K562 (cell line): ENCODE results near the gene ZNF146. TPM values are rescaled to one million over a fixed set of nuclear protein-coding genes. Genes with fewer than 3 reads are reported as not detected.

ENCODE experiments used
- BRD4 ChIP-seq: fragments of 200-600 bp; sonication (generic); IDR thresholded peaks from 2 replicates; pipeline ENCODE4 v1.6.1; 2017; ENCODE audit warnings: inconsistent platforms
- CBFB ChIP-seq: sonication (generic); formaldehyde crosslinking; IDR thresholded peaks from 2 replicates; pipeline ENCODE4 v1.4.0; 2020; ENCODE audit warnings: mild to moderate bottlenecking, missing genetic modification reagents
- GTF2A2 ChIP-seq: IDR thresholded peaks from 2 replicates; pipeline ENCODE4 v1.6.1; 2016; ENCODE audit warnings: mild to moderate bottlenecking, missing genetic modification characterization, missing compliant biosample characterization
- KDM1A ChIP-seq, 2 experiments: fragments of 450-650 bp; IDR thresholded peaks; 2 replicates each; pipeline ENCODE4 v1.6.1; 2016; ENCODE audit warnings: mild to moderate bottlenecking in 2 of 2
- NR2C2 ChIP-seq, 2 experiments: fragments of 200-800 bp in 1 of 2; sonication (Bioruptor generic) in 1 of 2; sonication (generic) in 1 of 2; formaldehyde crosslinking in 1 of 2; IDR thresholded peaks; 2 replicates each; pipeline versions ENCODE4 v1.6.1 to v1.8.0; 2016 to 2022; ENCODE audit warnings: mild to moderate bottlenecking in 1 of 2, missing compliant biosample characterization in 1 of 2, missing genetic modification characterization in 1 of 2, missing genetic modification reagents in 1 of 2
- RBM22 ChIP-seq: fragments of 200-400 bp; formaldehyde crosslinking; IDR thresholded peaks from 2 replicates; pipeline ENCODE4 v1.6.1; 2018; ENCODE audit warnings: low read length, low read depth; ENCODE audit not compliant: poor library complexity, severe bottlenecking
- TRIM25 ChIP-seq: fragments of 450-650 bp; IDR thresholded peaks from 2 replicates; pipeline ENCODE4 v1.7.0; 2016; ENCODE audit warnings: borderline replicate concordance
- U2AF1 ChIP-seq: fragments of 200-400 bp; formaldehyde crosslinking; optimal IDR thresholded peaks from 2 replicates; pipeline ENCODE3; 2017; ENCODE audit warnings: mild to moderate bottlenecking, low read depth, low read length, moderate library complexity
- ZBTB7A ChIP-seq: IDR thresholded peaks from 2 replicates; pipeline ENCODE4 v1.6.1; 2011; ENCODE audit warnings: low read depth, mild to moderate bottlenecking, low read length, moderate library complexity, borderline replicate concordance; ENCODE audit not compliant: control insufficient read depth
- ZNF318 ChIP-seq, 2 experiments: fragments of 450-650 bp; IDR thresholded peaks; 2 replicates each; pipeline ENCODE4 v1.6.1; 2016; ENCODE audit warnings: mild to moderate bottlenecking in 2 of 2, borderline replicate concordance in 1 of 2, low read depth in 1 of 2, moderate library complexity in 1 of 2
- ZNF347 ChIP-seq: fragments of 450-650 bp; formaldehyde crosslinking; IDR thresholded peaks from 2 replicates; pipeline ENCODE4 v1.4.0; 2020; ENCODE audit warnings: low read depth, mild to moderate bottlenecking, moderate library complexity
- polyA plus RNA-seq, 8 experiments: library from polyadenylated mRNA; depleted of rRNA in 4 of 8; stranded (reverse) in 5 of 8; unstranded in 3 of 8; fragments of >200 nt; fragmentation: Nextera tagmentation in 2 of 8; fragmentation: Illumina TruSeq in 1 of 8; extraction: Ambion mirVana in 2 of 8; extraction: Trizol in 1 of 8; gene quantifications; 2 replicates each; pipeline versions ENCODE4 v1.2.1 to v1.2.3, GENCODE V29; 2011 to 2014; ENCODE audit warnings: inconsistent platforms in 1 of 8, missing spikeins in 1 of 8
- total RNA-seq, 7 experiments: library from RNA; depleted of rRNA in 6 of 7; stranded (reverse); fragments of >200 nt in 6 of 7; fragmentation: Illumina TruSeq in 2 of 7; extraction: Trizol in 2 of 7; gene quantifications; 2 replicates each; pipeline versions ENCODE4 v1.2.1 to v1.2.3, GENCODE V29; 2011 to 2021; ENCODE audit warnings: low replicate concordance in 1 of 7

The ZNF146 gene
- total and polyA plus RNA-seq, 9 of the 15 experiments (the other 6 are each of a cell fraction or from before 2014, with no cell fraction given): 36.2 to 195 (median 116) TPM

- TF ChIP-seq ZNF318 (IDR thresholded peaks at IDR 0.05; ENCODE audit: borderline replicate concordance in 1 of 2, low read depth in 1 of 2) (no peak), CBFB (CRISPR knock-in tag) (no peak), TRIM25 (no peak), NR2C2 (CRISPR knock-in tag; IDR thresholded peaks at IDR 0.05) (no peak), NR2C2 (tag; IDR thresholded peaks at IDR 0.05) (no peak), RBM22 (no peak), KDM1A (IDR thresholded peaks at IDR 0.05) (no peak), U2AF1 (no peak), GTF2A2 (no peak), BRD4 (no peak), ZBTB7A (no peak), ZNF347 (CRISPR knock-in tag) (no peak)
These were observed 52.3 kb downstream of the ZNF146 start (continued) for GRCh38 chr19:36267061-36267845.
